Non-pigmented ciliary epithelial cell (primary cell): ENCODE results near the gene CTNND1.
"Not testable (repeated sequence)": the region's sequence is repeated elsewhere in the genome, so short reads cannot be mapped to it uniquely, and the experiment has no call there.

ENCODE experiments used
- DNase-seq: peaks from one replicate; pipeline ENCODE4 v3.0.0-alpha.2; 2010; ENCODE audit warnings: low read depth

Gene CTNND1

DNA sequence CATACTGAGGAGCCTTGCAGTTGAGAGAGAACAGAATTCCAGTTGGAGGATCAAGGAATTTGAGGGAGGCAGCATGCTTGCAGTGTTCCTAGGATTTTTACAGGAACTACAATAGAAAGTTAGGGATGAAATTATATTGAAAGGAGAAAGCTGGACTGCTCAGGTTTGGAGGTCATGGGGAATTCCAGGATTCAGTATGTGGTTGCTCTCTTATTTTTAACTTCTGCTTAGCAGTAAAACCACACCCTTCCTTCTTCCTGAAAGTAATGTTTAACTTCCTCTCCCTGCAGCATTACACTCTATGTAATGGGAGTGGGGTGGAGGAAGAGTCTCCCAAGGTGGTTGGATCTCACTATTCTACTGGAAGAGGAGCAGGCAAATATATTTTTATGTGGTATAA lies 31.3 kb downstream of the CTNND1 start:
- no peak for DNase-seq

DNA sequence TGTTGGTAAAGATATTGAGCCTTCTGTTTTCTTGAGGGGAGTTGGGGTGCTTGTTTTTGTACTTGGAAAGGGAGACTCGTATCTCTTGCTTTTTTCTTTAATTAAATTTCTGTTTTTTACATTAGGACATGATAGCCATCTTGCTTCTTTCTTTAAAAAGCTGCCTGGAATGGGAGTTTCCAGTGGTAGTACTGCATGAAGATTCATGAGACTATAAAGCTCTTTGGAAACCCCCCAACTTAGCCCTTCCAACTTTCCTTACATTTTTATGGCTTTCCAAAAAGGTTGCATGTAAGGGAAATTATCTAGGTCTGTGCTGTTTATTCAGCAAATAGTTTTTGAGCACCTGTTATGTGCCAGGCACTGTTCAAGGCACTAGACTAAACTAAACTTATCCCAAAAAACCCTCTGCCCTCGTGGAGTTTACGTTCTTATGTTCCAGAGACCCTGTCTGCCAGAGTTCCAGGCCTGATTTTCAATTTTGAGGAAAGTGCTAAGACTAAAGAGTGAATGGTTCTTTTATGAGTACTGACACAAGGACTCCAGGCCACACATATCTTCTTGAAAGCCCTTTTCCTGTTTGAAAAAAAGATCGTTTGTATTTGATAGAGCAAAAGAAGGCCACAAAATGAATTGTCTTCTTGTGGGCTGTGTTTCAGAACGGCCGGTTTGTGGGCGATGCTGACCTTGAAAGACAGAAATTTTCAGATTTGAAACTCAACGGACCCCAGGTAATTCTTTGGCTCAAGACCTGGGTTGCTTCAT lies 31.9 kb downstream of the CTNND1 start:
- no peak for DNase-seq

DNA sequence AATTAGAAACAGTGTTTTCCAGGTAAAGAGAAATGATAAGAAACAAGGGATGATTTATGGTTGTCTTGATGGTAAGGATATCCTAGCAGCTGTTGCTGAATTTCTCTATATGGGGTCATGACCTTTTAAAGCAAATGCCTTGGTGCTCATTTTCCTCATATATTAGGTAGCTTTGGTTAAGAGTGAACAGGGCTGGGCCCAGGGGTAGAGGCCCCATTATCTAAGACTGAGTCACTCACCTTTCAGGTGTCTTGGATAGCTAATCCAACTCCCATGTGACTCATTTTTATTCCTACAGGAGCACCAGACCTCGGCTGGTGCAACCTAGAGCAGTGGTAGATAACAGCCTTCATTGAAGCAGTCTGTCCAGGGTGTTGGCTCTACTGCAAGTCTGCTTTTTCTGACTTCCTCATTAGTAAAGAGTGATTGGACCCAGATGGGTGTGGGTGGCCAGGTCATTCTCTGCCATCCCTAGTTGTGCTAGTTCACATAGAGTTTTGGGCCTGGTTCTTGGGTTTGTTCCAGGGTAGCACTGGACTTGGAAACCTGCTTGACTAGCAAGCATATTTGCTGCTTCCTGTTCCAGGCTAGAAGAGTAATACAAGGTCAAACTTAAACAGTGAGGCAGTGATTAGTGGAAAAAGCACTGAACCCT lies 37.4 kb downstream of the CTNND1 start:
- DNase-seq, result no peak

DNA sequence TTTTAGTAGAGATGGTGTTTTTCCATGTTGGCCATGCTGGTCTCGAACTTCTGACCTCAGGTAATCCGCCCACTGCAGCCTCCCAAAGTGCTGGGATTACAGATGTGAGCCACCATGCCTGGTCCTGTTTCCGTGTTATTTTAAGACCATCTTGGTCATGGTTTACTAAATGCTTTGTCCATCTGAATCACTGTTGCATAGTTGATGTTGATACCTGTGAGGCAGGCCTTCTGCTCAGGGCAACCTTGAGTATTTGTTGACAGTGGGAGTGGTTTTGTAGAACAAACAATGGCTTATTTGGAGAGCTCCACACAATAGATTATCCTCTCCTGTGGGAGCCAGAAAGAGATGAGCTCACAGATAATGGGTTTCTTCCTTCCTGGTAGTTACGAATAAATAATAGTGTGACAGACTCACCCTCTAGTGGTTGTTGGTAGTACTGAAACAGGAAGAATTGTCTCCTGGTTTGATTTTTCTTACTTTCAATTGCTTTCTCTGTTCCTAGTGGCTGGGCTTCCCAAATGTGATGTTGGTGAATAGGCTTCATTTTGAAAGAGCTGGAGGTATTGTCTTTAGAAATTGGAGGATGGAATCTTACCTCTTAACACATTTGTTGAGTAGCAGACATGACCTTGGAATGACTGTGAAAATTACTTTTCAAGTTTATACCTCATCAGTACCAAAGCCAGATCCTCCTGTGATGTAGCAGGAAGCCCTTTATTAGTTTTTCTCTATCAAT lies 39.0 kb downstream of the CTNND1 start:
- DNase-seq, result no peak

DNA sequence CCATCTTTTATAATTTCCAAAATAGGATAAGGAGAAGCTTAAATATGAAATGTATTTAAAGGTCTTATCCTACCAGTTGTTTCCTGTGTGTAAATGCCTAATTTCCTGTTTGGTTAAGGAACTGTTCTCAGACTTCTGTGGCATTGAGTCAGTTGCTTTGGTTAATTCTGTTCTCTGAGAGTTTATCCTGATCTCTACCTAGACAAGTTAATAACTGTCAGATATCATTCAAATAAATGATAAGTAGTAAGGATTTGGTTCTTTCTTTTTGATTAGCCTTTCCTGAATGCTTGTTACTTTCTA lies 39.5 kb downstream of the CTNND1 start:
- DNase-seq, result no peak

DNA sequence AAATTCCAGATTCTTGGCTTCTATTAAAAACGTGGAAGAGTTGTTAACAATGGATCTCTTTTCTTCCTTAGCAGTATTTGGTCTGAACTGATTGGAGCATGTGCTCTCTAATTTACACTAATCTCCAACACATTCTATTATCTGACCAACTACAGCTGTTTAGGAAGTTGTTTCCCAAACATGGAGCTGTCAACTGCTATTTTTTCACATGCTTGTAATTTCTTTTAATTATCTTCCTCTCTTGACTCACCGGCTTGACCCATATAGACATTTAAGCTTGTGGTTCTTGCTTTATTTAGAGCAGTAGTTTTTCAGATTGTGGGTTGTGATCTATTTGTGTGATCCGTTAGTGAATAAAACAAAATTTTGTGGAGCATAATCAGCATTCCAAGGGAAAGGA lies 40.8 kb downstream of the CTNND1 start:
- no peak for DNase-seq

DNA sequence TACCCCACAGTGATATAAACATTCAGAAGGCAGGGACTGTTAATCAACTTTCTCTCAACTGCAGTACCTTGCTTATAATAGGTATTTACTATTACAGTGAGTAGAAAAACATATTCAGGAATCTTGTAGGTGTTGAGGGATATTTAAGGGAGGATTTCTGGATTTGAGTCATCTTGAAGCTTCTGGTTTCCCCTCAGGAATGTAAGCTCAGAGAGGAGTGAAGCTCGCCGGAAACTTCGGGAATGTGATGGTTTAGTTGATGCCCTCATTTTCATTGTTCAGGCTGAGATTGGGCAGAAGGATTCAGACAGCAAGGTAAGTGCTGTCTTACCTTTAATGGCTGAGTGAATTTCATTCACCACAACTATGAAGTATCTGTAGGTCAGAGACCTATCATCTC lies 42.9 kb downstream of the CTNND1 start:
- DNase-seq, result no peak

DNA sequence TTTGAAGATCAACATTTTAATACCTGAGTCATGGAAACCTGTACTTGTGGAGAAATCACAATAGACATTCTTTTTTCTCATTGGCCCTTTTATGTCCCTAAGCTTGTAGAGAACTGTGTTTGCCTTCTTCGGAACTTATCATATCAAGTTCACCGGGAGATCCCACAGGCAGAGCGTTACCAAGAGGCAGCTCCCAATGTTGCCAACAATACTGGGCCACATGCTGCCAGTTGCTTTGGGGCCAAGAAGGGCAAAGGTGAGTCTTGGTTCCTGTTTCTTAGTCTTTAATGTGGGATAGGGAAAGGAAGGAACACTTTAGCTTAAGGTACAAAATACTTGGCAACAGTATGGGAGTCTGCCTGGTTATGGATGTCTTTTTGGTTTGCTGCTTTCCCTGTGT lies 44.2 kb downstream of the CTNND1 start:
- no peak for DNase-seq

DNA sequence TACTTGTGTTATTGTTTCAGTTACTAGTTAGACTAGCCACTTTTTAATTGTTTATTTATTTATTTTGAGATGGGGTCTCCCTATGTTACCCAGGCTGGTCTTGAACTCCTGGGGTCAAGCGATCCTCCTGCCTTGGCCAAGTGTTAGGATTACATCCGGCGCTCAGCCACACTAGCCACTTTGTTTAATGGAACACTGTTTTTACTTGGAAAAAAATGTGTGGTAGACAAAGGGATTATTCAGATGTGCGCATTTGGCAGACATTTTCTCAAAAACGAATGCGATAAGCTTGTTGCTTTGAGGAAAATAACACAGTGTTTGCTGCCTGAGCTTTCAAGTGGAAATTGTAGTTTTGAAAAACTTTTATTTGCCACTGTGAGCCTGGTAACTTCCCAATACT lies 51.0 kb downstream of the CTNND1 start:
- DNase-seq, result no peak

DNA sequence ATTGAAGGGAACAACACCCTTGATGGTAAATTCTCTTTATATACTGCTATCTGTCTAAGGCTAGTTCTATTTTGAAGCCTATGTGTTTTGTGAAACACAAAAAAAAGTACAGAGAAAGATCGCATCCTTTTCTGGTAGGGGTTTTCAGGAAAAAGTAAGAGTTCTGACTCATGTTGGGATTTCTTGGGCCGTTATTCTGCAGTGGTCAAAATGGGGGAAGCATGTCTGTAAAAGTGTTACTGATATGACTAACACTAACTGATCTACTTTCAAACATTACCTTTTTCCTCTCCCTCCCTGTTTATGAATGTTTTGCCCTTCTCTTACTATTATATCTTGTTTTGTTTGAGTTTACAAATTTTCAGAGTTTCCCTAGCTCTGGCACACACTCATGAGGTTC lies 53.9 kb downstream of the CTNND1 start:
- no peak for DNase-seq

DNA sequence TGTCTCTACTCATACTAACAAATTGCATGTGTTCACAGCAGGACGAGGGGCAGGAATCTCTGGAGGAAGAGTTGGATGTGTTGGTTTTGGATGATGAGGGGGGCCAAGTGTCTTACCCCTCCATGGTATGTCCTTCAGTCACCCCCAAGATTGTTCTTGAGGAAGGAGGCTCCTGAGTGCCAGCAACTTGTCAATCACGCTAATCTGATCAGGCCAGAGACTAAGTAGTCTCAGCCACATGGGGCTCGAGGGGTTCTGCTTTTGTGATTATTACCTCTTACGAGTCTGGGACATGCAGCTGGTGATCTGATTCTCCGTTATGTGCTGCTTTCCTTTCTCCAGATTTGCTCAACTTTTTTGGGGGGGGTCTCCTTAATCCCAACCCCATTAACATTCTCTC lies 54.3 kb downstream of the CTNND1 start:
- no peak for DNase-seq

DNA sequence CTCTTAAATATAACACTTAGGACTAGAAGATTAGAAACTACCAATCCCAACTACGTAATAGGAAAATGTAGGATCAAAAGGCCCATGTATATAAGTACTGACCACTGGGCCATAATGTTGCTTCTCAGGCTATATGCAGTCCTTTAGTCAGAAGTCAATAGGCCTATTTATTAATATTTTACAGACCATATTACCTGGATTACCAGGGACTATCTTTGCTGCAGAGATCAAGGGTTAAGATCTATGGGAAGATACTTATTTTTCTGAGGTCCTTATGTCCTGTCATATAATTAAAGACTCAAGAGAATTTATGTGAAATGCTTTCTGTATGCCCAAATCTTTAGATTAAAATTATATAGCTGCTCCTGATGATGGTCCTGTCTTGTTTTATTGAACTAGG lies 57.2 kb downstream of the CTNND1 start:
- no peak for DNase-seq

DNA sequence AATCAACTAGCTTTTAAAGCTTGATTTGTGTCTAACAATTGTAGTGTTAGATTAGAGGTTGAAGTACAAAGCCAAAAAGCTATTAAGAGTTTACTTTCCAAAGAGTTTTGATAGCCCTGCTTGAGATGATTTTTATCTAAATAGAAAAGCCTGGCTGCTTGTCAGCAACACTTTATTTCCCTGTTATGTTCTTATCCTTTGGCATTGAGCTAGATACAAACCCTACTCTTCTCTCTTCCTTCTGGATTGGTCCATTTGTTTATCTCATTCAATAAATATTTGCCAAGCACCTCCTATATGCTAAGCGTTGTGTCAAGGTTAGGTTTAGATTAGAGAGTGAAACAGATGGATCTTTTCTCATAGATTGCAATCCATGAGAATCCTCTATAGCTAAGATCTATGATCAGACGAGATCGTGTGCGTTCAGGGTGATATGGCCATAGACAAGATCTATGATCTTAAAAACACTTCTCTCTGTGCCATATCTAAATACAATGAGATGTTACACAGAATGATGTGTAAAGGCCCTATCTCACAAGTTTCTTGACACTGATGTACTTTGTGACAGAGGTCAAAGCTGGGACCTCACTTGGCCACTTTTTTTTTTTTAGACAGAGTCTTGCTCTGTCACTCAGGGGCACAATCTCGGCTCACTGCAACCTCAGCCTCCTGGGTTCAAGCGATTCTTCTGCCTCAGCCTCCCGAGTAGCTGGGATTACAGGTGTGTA lies 57.8 kb downstream of the CTNND1 start:
- DNase-seq, result no peak

DNA sequence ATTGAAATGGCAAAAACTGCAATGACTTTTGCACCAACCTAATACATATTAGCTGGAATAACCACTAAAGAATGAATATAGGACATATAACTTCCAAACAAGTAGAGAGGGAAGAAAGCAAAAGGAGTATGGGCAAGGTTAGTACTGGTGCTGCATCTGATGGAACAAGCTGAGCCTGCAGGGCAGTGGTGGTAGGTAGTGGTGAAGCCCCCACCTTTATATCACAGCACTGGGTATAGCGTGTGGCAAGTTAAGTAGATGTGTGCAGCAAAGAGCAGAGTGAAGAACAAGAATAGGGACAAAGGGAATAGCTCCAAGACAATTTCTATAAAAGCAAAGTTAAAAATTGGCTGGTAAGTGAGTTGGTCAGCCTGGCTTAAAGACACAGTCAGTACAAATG lies 62.3 kb downstream of the CTNND1 start:
- DNase-seq, result no peak

DNA sequence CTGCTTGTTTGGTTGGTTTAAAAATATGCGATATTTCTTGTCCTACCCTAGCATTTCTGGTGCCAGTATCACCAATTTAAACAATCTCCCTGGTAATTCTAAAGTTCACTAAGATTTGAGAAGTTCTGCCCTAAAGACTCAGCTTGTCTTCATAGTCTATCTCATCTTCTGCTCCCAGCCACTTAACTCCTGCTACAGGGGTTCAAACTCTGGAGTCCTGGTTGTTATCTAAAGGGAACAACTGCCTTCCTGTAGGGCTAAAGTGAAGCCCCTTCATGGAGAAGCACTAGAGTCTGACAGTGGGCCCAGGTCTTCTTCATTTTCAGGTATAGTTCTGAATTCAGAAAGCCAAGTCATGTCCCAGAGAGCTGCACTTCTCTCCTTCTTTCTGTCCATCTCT lies 73.2 kb downstream of the CTNND1 start:
- DNase-seq, result no peak

DNA sequence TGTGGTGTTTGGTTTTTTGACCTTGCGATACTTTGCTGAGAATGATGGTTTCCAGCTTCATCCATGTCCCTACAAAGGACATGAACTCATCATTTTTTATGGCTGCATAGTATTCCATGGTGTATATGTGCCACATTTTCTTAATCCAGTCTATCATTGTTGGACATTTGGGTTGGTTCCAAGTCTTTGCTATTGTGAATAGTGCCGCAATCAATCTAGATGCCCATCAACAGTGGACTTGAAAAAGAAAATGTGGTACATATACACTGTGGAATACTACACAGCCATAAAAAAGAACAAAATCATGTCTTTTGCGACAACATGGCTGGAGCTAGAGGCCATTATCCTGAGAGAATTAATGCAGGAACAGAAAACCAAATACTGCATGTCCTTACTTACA lies 77.0 kb downstream of the CTNND1 start:
- not testable (repeated sequence) for DNase-seq

DNA sequence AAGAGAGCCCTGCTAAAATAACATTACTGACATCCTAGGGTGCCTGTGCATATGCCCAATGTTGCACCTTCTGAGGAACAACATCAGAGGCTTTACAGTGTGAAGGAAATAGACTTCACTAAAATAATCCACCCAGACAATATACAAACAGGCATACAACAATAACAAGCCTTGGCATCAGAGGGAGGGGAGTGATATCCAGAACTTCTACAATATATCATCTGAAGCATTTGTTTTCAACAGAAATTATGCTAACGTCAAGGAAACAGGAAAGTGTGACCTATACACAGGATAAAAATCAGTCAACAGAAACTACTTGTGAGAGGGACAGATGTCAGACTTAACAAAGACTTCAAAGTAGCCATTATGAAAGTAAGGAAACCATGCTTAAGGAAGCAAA lies 81.3 kb downstream of the CTNND1 start:
- DNase-seq, result no peak

DNA sequence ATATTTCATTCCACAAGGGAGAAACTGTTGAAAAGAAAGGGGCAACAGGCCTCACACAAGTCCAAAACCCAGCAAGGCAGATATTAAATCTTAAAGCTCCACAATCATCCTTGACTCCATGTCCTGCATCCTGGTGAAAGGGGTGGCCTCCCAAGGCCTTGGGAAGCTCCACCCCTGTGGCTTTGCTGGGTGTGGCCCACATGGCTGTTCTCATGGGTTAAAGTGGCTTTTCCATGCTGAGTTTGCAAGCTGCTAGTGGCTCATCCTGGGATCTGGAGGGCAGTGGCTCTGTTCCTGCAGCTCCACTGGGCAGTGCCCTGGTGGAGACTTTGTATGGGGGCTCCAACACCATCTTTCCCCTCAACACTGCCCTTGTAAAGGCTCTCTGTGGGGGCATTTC lies 106.4 kb downstream of the CTNND1 start:
- no peak for DNase-seq

DNA sequence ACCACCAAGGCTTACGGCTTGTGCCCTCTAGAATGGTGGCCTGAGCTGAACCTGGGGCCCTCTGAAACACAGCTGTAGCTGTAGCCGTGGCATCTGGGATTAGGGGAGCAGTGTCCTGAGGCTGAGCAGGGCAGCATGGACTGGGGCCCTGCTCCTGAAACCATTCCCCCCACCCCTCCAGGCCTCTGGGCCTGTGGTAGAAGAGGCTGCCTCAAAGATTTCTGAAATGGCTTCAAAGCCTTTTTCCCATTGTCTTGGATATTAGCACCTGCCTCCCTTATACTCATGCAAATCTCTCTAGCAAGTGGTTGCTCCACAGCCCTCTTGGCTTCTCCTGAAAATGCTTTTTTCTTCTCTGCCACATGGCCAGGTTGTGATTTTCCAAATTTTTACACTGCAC lies 106.9 kb downstream of the CTNND1 start:
- DNase-seq, result no peak
